GM12878 (cell line): ENCODE measurements around the gene FOS. TPM values are rescaled to one million over a fixed set of nuclear protein-coding genes. Genes with fewer than 3 reads are reported as not detected.

Experiments
- ATAC-seq: fragments of 200-7000 bp; cut with Tn5 transposase; 3 replicates; pipeline ENCODE4 v1.9.1; 2020; ENCODE audit warnings: mild to moderate bottlenecking, moderate library complexity
- BruUV-seq: library from RNA; stranded (reverse); fragments of 400-500 nt; replicated peaks from 2 replicates; lab custom pipeline; 2021; lab: Mats Ljungman, UMichigan
- CTCF ChIA-PET: fragments of 300-600 bp; sonication (Branson Sonifier 250); formaldehyde crosslinking; extraction: SDS; loops from one replicate; lab custom pipeline; 2021; ENCODE audit warnings: inconsistent platforms; lab: Yijun Ruan, JAX
- POLR2A ChIA-PET: fragments of 350-600 bp; formaldehyde crosslinking; extraction: SDS; loops from one replicate; lab custom pipeline; 2021; ENCODE audit warnings: inconsistent platforms; lab: Charles Lee
- RAD21 ChIA-PET: fragments of 300-600 bp; sonication (Branson Sonifier 250); formaldehyde crosslinking; loops from one replicate; lab custom pipeline; 2023; ENCODE audit warnings: antibody characterized with exemption; ENCODE audit not compliant: unreplicated experiment; lab: Charles Lee
- SMC1A ChIA-PET: fragments of 300-600 bp; sonication (Branson Sonifier 250); formaldehyde crosslinking; loops from one replicate; lab custom pipeline; 2023; ENCODE audit not compliant: unreplicated experiment, uncharacterized antibody; lab: Charles Lee
- DNase-seq: peaks from one replicate; pipeline ENCODE4 v3.0.0-alpha.2; 2011; ENCODE audit warnings: low read depth, low spot score
- FAIRE-seq: peaks from 3 replicates; lab custom pipeline; 2011; peaks lifted over from hg19 to GRCh38; lab: Jason Lieb, UNC
- H2AFZ ChIP-seq: 2 replicates; pipeline ENCODE4 v1.6.0; 2011; ENCODE audit warnings: low read depth, low read length, control low read depth; ENCODE audit not compliant: control insufficient read depth
- H3K27ac ChIP-seq: 2 replicates; pipeline ENCODE4 v1.5.1; 2011; ENCODE audit warnings: control low read depth; ENCODE audit not compliant: control insufficient read depth, insufficient read depth
- H3K27me3 ChIP-seq, 2 experiments: replicated peaks in 1 of 2; 2 replicates each; pipeline versions ENCODE4 v1.6.0 to v1.6.1; 2011; ENCODE audit warnings: low read length in 1 of 2; ENCODE audit not compliant: control insufficient read depth in 2 of 2, insufficient read depth in 2 of 2
- H3K36me3 ChIP-seq, 2 experiments: 2 replicates each; pipeline ENCODE4 v1.5.1; 2011; ENCODE audit warnings: low read length in 1 of 2; ENCODE audit not compliant: control insufficient read depth in 2 of 2, insufficient read depth in 2 of 2
- H3K4me1 ChIP-seq: 2 replicates; pipeline ENCODE4 v1.6.1; 2011; ENCODE audit warnings: mild to moderate bottlenecking, low read length, moderate library complexity, mixed read lengths; ENCODE audit not compliant: control insufficient read depth, insufficient read depth
- H3K4me2 ChIP-seq: 2 replicates; pipeline ENCODE4 v1.6.0; 2011; ENCODE audit warnings: control low read depth; ENCODE audit not compliant: control insufficient read depth, insufficient read depth
- H3K4me3 ChIP-seq: fragments of 200-600 bp; sonication (generic); 2 replicates; pipeline ENCODE4 v1.5.1; 2016
- H3K79me2 ChIP-seq: 2 replicates; pipeline ENCODE4 v1.6.0; 2011; ENCODE audit warnings: low read length; ENCODE audit not compliant: control insufficient read depth, insufficient read depth
- H3K9ac ChIP-seq: 2 replicates; pipeline ENCODE4 v1.8.0; 2011; ENCODE audit warnings: low read length, control low read depth, mixed read lengths; ENCODE audit not compliant: control insufficient read depth, insufficient read depth
- H3K9me3 ChIP-seq: replicated peaks from 3 replicates; pipeline ENCODE4 v1.5.1; 2011; ENCODE audit warnings: mild to moderate bottlenecking, low read length; ENCODE audit not compliant: control insufficient read depth, insufficient read depth
- H4K20me1 ChIP-seq: 2 replicates; pipeline ENCODE4 v1.6.0; 2011; ENCODE audit not compliant: control insufficient read depth, insufficient read depth
- E2F8 ChIP-seq: fragments of 450-650 bp; IDR thresholded peaks from 2 replicates; pipeline ENCODE4 v1.6.1; 2018; ENCODE audit warnings: mild to moderate bottlenecking, low read depth, moderate library complexity; ENCODE audit not compliant: partially characterized antibody
- EGR1 ChIP-seq, 2 experiments: IDR thresholded peaks; 1 replicate in 1 of 2; 2 replicates in 1 of 2; pipeline ENCODE4 v1.6.1; 2011 to 2012; ENCODE audit warnings: low read depth in 2 of 2, low read length in 2 of 2, borderline replicate concordance in 1 of 2, mild to moderate bottlenecking in 1 of 2, moderate library complexity in 1 of 2
- GABPA ChIP-seq: IDR thresholded peaks from 2 replicates; pipeline ENCODE4 v1.6.1; 2014; ENCODE audit warnings: antibody characterized with exemption, low read depth, mild to moderate bottlenecking, inconsistent platforms
- HCFC1 ChIP-seq: fragments of 150-350 bp; IDR thresholded peaks from 2 replicates; pipeline ENCODE4 v1.6.1; 2014; ENCODE audit warnings: low read length
- HDGF ChIP-seq: fragments of 450-650 bp; IDR thresholded peaks from 2 replicates; pipeline ENCODE4 v1.6.1; 2016; ENCODE audit warnings: antibody characterized with exemption
- MTA3 ChIP-seq: IDR thresholded peaks from 2 replicates; pipeline ENCODE4 v1.6.1; 2012; ENCODE audit warnings: low read length, inconsistent platforms, borderline replicate concordance
- NFXL1 ChIP-seq: fragments of 450-650 bp; IDR thresholded peaks from 2 replicates; pipeline ENCODE4 v1.6.1; 2017; ENCODE audit warnings: antibody characterized with exemption, mild to moderate bottlenecking, borderline replicate concordance
- NFYA ChIP-seq: IDR thresholded peaks from 2 replicates; pipeline ENCODE4 v1.6.1; 2011; ENCODE audit warnings: low read depth, mild to moderate bottlenecking, low read length, improper control_type of control experiment, borderline replicate concordance
- POLR2AphosphoS2 ChIP-seq: IDR thresholded peaks from 2 replicates; pipeline ENCODE4 v1.6.1; 2011; ENCODE audit warnings: low read depth, mild to moderate bottlenecking, low read length, improper control_type of control experiment, moderate library complexity
- RFX5 ChIP-seq: IDR thresholded peaks from 2 replicates; pipeline ENCODE4 v1.6.1; 2011; ENCODE audit warnings: low read depth, low read length, improper control_type of control experiment
- SMAD1 ChIP-seq: fragments of 450-650 bp; IDR thresholded peaks from 2 replicates; pipeline ENCODE4 v1.6.1; 2018; ENCODE audit warnings: mild to moderate bottlenecking, low read depth; ENCODE audit not compliant: partially characterized antibody
- TCF7 ChIP-seq: IDR thresholded peaks from 2 replicates; pipeline ENCODE4 v1.6.1; 2014; ENCODE audit warnings: antibody characterized with exemption, borderline replicate concordance
- ZNF207 ChIP-seq: fragments of 450-650 bp; IDR thresholded peaks from 2 replicates; pipeline ENCODE4 v1.6.1; 2014; ENCODE audit warnings: antibody characterized with exemption, mild to moderate bottlenecking, borderline replicate concordance
- whole genome bisulfite sequencing: methylation state at CpG from one replicate; pipeline ENCODE4 v1.1.6; 2016; ENCODE audit warnings: low lambda C conversion rate; ENCODE audit not compliant: insufficient replicate concordance, insufficient coverage; ENCODE audit errors: missing lambda C conversion rate; 5-methylcytosine and 5-hydroxymethylcytosine counted together
- in situ Hi-C: fragments of 300-500 bp; cut with MboI; formaldehyde crosslinking; loops from 9 replicates; pipeline ENCODE4 v1.14.3; 2018; ENCODE audit warnings: mixed read lengths
- intact Hi-C: fragments of 100-400 bp; cut with micrococcal nuclease; formaldehyde crosslinking; loops from one replicate; pipeline ENCODE4 v1.14.2; 2022; ENCODE audit not compliant: unreplicated experiment
- polyA plus RNA-seq, 11 experiments: library from polyadenylated mRNA; depleted of rRNA in 4 of 11; unstranded in 6 of 11; stranded (reverse) in 5 of 11; fragments of >200 nt; fragmentation: Nextera tagmentation in 4 of 11; fragmentation: Illumina TruSeq in 1 of 11; extraction: Ambion mirVana in 4 of 11; extraction: Trizol in 1 of 11; gene quantifications; 1 replicate in 1 of 11; 2 replicates in 10 of 11; pipeline versions ENCODE4 v1.2.1 to v1.2.3, GENCODE V29; 2011 to 2016; ENCODE audit warnings: inconsistent platforms in 2 of 11, missing spikeins in 2 of 11, low read depth in 1 of 11
- total RNA-seq, 4 experiments: library from RNA; depleted of rRNA in 3 of 4; stranded (reverse); fragments of >200 nt in 3 of 4; fragmentation: Illumina TruSeq in 1 of 4; extraction: Trizol in 1 of 4; gene quantifications; 2 replicates each; pipeline versions ENCODE4 v1.2.1 to v1.2.3, GENCODE V29; 2013 to 2021

FOS gene
- total and polyA plus RNA-seq, 10 of the 15 experiments (the other 5 are each of a cell fraction or from before 2014, with no cell fraction given): 0.02 to 0.95 (median 0.38) TPM

GRCh38 chr14:75289840-75290388 lies 11.3 kb downstream of the FOS start:
- H3K9ac ChIP-seq: no peak overlapping the region
- ChIA-PET CTCF (interaction anchor here (0.6 to 1.5 kb wide), 2 partner anchors 8 to 361 kb away, joined by 3 read pairs; no protein-coding TSS in a partner anchor), POLR2A (interaction anchor here (0.6 to 1.4 kb wide), 2 partner anchors 13 to 211 kb away, joined by 3 read pairs; no protein-coding TSS in a partner anchor), RAD21 (interaction anchor here (1.0 kb wide), 1 partner anchor 384 kb away, joined by 3 read pairs; no protein-coding TSS in a partner anchor), SMC1A (interaction anchor here (0.7 to 2.3 kb wide), 8 partner anchors 8 to 148 kb away, joined by 3 to 7 read pairs (median 3); no protein-coding TSS in a partner anchor)
- H3K27ac ChIP-seq: no peak overlapping the region
- ATAC-seq: no peak
- intact Hi-C loops (loop anchor here (10.0 kb wide), 2 partner anchors 65 to 425 kb away; no protein-coding TSS in a partner anchor), in situ Hi-C loops (no loop called here)
- BruUV-seq: no TSS peak
- 56% methylated on average over 3 of the region's 3 CpGs for WGBS
- no peaks in the 10 kb centered on the region; a peak in 1 of 4 replicates for H3K27me3 ChIP-seq
- H3K4me2 ChIP-seq: no peak overlapping the region
- no peak overlapping the region for H3K4me3 ChIP-seq
- TF ChIP-seq MTA3 (no peak), NFYA (no peak), RFX5 (no peak), NFXL1 (no peak), HCFC1 (no peak), EGR1 (IDR thresholded peaks at IDR 0.05; ENCODE audit: borderline replicate concordance in 1 of 2, low read depth in 2 of 2, low read length in 2 of 2) (no peak), SMAD1 (no peak), E2F8 (no peak), ZNF207 (no peak), HDGF (no peak), POLR2AphosphoS2 (no peak), TCF7 (no peak), GABPA (no peak)
- H2AFZ ChIP-seq: no peak overlapping the region
- H3K9me3 ChIP-seq: no peaks in the 10 kb centered on the region
- FAIRE-seq: no peak
- H3K4me1 ChIP-seq: peaks cover 2% of the 10 kb centered on the region; the same call in 1 of the 2 replicates
- H3K36me3 ChIP-seq: no peaks in the 10 kb centered on the region
- H4K20me1 ChIP-seq: no peaks in the 10 kb centered on the region
- H3K79me2 ChIP-seq: no peaks in the 10 kb centered on the region
- no peak for DNase-seq
